Left kidney (tissue), 2 donors: ENCODE measurements around the gene TRPC4. TPM values are rescaled to one million over a fixed set of nuclear protein-coding genes. Genes with fewer than 3 reads are reported as not detected.
"Not testable (repeated sequence)": the region's sequence is repeated elsewhere in the genome, so short reads cannot be mapped to it uniquely, and the experiment has no call there.

ENCODE experiments used
- DNase-seq: peaks from one replicate; pipeline ENCODE4 v3.0.0-alpha.2; 2013
- polyA plus RNA-seq: library from polyadenylated mRNA; unstranded; fragments of 120-200 nt; gene quantifications from one replicate; pipeline ENCODE4 v1.2.1, GENCODE V29; 2013; ENCODE audit not compliant: insufficient read length

The TRPC4 gene
- polyA plus RNA-seq, 1 donor, result 7.9 TPM

DNA sequence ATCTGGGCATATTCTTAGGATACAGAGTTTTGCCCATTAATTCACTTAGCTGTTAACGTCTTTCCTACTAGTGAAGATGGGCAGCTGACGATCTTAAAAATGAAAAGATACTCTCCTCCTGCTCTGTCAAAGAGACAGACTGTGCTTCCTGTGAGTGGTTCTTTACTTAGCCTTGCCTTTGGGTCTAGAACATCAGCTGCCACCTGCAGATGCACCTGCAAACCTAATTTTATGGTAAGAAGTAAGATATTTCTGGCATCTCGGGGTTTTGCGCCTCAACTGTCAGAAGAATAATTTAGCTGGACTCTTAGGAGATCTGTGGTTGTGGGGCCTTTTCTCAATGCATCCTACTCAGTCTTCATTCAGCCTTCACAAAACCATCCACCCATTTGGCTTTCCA, 36.2 kb downstream of the TRPC4 start:
- DNase-seq, result no peak

DNA sequence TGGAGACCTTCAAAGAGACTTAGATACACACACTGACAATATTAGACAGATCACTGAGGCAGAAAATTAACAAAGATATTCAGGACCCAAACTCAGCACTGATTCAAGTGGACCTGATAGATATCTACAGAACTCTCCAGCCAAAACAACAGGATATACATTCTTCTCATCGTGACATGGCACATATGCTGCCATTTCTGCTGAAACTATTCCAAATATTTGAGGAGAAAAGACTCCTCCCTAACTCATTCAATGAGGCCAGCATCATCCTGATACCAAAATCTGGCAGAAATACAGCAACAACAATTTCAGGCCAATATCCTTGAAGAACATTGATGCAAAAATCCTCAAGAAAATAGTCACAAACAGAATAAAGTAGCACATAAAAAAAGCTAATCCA, 53.3 kb downstream of the TRPC4 start:
- no peak for DNase-seq

DNA sequence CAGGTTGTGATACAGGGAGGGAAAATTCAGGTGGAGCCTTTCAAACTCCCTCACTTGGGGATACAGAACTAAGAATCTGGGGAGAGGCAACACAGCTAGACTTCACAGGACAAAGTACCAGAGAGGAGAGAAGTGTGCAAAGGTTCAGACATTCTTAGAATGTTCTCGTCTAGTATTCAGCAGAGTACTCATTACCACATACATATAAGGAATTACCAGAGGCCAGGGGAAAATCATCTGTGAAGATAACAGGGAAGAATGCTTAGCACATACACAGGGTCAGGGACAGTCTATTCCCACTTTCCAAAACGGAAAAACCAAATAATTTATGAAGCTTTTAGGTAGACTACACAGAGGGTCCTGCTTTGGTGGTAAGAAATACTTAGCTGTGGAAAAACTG, 58.1 kb downstream of the TRPC4 start:
- no peak for DNase-seq

DNA sequence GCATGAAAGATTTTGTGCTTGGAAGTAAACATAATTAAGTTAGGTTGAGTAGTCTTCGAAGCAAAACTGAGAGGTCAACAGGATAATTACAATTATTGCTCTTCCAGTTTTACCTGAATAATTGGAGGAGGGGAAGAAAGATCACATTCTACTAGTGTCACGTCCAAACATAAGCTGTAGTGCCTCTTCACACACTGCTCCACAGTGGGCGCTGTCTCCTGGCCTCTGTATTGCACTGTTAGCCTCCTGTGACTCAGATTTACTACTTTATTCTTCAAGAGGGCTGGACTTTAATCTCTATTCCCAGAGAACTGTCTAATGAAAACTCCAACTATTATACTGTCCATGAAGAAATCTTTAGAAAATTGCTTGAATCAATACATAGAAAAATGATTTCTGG, 62.9 kb downstream of the TRPC4 start:
- DNase-seq, result no peak

DNA sequence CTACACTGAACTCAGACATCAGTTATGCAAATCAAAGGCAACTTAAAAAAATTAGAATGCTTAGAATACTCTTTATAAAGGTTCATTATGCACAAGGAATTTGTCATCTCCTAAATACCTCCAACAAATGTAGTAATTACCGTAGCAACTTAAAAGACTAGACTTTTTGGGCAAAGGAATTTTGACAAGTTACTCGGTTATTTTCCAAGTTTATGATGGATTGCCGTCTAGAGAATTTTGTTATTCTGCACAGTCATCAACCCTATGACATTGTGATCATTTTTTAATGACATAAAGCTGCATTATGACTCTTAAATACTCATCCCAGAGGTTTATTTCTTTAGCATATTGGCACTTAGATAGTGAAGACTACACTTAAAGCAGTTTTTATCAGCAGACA, 71.9 kb downstream of the TRPC4 start:
- no peak for DNase-seq

DNA sequence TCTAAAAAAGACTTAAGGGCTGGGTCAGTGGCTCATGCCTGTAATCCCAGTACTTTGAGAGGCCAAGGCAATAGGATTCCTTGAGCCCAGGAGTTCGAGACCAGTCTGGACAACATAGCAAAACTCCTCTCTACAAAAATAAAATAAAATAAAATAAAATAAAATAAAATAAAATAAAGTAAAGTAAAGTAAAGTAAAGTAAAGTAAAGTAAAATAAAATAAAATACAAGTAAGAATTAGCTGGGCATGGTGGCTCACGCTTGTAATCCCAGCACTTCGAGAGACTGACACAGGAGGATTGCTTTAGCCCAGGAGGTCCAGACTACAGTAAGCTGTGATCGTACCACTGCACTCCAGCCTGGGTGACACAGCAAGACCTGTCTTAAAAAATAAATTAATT, 72.8 kb downstream of the TRPC4 start:
- DNase-seq, result not testable (repeated sequence)

DNA sequence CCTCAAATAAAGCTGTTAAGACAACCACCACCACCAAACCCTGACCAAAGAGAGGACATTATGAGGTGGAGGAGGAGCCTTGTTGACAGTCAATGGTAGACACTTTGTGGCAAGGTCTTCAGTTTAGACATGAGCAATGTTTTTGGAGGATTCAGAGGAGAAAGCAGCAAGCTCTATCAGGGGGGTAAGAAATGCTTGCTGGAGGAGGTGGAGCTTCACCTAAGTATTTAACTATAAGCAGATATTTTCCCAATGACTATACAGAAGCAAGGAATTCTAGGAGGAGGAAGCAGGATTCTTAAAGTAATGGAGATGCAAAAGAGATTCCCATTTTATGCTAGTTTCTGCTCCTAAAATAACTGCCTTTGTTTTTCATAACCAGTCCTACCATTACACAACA, 74.2 kb downstream of the TRPC4 start:
- no peak for DNase-seq

DNA sequence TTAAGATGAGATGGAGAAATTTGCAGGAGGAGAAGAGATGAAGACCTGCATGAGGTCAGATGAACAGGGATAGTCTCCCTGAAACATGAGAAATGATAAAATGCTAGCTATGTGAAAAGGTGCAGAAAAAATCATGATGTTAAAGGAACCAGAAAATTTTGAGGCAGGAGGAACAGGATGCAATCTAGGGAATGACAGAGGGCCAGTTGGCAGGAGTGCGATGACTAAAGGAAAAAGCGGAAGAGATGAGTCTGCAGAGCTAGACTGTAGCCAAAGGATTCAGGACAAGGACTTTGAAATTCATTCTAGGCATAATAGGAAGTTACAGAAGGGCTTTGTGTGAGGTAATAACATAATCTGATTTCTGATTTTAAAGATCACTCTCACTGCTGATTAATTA, 77.9 kb downstream of the TRPC4 start:
- no peak for DNase-seq

DNA sequence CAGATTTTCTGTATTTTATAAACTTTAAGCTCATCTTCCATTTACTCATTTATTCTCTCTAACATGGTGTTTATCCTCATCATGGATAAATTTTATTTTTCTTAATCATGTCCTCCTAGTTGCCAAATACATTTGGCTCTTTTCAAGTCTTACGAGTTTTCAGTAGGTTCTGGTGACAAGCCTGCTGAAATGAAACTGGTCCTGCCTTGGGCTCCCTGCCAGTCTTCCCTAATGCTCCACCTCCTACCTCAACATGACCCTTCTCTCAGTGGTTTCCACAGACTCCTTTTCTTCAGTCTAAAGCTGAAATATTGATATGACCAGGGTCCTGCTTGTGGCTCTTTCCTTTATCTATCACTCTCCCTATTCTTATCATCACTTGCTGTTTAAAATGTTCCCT, 81.2 kb downstream of the TRPC4 start:
- DNase-seq, result no peak

DNA sequence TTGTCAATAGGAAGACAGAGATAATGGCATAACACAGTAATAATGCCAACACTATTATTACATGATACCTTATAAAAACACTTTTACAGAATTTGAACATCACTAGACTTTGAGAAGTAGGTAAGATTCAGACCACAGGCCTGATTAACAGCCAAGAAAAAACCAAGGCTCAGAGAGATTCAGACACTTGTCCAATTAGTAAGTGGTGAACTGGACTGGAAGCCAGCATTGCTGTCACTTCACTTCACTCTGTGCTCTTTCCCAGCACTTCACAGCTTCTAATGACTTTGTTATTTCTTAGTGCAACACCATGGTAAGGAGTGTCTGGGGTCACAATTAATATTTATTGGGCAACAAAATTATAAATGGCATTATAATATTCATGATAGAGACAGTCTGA, 91.9 kb downstream of the TRPC4 start:
- no peak for DNase-seq

DNA sequence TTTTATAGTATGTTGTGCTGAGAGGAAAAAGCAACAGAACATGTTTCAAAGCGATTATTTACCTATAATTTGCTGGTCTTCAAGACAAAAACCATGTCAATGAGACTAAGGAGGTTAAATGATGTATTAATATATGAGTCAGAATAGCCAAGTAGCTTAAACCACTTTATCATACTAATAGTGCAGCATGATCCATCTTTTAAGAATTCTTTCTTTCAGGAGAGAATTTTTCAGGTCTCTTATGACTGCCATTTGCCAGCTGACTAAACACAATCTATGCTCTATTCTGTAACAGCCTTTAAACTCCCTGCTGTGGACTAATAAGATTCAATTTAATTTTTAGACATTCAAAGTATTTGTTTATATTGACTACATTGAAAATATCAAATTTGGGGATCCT, 93.7 kb downstream of the TRPC4 start:
- DNase-seq, result no peak

DNA sequence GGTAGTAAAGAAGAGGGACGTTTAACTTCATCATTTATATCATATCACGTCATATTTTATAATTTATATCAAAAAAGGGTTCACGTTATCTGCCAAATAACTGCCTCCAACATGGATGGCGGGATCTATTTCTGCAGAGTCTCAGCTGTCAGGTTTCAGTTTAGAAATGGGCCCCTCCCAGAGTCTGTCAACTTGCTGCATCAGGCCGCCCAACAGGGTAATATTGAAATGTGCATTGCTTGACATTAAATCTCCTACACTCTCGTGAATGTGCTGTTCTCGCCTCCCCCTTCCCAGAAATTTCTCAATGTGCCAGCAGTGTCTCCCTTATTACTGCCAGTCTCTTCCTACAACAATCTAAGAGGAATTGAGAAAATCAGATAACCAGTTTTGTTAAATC, 96.9 kb downstream of the TRPC4 start:
- no peak for DNase-seq

DNA sequence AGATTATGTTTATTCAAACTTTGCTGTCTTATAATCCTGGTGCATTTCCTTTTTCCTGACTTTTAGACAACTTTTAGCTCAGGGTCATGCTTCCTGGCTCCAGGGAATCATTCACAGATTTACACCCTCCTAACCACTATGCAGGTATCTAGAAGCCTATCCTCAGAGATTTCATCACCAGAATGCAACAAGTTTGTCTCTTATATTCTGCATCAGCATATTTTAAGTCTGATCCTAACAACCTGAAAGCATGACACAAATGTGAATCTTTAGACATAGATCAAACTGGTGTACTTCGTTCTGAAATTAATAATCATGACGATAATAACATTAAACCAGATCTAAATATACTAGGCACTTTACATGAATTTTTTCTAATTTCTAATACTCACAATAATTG, 100.0 kb downstream of the TRPC4 start:
- no peak for DNase-seq

DNA sequence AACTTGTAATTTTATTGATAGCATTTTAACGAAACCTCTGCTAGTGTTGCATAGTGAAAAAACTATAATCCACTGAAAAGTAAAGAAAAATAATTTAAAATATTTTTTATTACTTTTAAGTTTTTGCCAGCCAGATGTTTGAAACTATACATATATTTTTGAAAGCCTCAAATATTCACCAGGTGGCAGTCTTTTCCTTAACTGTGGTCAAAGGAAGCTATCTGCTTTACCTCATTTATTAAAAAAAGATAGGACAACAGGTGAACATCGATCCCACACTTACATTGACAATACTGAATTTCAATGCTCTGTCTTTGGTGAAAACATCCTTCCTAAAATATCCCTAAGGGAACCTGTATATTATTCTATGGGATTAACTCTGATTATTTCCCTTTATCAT, 100.5 kb downstream of the TRPC4 start:
- no peak for DNase-seq

DNA sequence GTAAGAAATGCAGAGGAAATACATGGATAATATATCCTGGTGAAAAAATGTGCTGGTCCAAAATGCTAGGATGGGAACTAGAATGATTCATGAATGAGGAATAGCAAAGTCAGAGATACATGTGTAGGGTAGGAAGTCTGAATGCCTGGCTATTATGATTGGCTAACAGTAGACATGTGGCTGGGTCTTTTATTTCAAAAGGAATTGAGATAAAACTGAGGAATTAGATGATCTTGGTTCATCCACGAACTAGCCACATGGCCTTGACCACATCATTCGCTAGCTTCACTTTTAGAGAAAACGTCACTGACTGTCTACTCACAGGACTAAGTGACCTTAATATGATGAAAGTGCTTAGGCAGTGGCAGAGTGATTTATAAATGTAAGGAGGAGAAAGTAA, 103.1 kb downstream of the TRPC4 start:
- DNase-seq, result no peak

DNA sequence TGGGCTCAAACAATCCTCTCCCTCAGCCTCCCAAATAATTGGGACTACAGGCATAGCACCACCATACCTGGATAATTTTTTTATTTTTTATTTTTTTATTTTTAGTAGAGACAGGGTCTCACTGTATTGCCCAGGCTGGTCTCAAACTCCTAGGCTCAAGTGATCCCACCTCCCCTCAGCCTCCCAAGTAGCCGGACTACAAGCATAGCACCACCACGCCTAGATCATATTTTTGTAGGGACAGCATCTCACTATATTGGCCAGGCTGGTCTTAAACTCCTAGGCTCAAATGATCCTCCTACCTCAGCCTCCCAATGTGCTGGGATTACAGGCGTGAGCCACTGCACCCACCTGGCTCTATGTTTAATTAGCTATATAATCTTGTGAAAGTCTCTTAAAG, 114.2 kb downstream of the TRPC4 start:
- DNase-seq, result no peak

DNA sequence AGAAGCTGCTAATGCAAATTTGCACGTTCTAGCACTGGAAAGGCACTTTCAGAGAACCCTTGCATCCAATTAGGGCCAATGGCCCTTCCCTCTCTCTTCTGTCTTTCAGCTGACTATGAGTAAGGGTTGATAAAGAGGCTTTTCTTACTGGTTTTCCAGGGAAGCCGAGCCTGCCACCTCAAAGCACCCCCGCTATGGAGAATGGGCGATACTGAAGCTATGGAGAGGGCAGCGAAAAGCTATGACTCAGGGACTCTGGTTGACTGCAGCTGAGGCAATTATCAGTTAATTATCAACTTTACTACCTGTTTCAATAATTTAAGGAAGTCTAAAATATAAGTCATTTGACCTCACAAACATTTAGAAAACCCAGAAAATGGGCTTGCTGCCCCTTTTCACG, 115.8 kb downstream of the TRPC4 start:
- DNase-seq, result no peak

DNA sequence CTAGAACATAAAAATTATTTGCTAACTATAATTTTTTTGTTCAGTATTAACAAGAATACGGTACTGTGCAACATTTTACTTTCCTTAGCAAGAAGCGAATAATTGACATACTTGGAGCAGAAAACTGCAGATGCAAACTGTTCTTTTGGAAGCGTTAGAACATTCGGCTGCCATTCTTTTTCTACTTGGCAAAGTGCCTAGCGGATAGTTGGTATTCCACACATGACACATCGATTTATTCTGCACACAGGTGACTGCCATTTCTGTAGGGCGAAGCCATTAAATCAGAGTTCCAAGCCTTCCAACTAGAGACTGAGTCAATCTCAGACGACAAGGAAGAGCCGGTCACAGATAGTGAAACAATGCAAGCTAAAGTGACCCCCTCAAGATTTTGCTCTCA, 117.4 kb downstream of the TRPC4 start:
- DNase-seq, result no peak

DNA sequence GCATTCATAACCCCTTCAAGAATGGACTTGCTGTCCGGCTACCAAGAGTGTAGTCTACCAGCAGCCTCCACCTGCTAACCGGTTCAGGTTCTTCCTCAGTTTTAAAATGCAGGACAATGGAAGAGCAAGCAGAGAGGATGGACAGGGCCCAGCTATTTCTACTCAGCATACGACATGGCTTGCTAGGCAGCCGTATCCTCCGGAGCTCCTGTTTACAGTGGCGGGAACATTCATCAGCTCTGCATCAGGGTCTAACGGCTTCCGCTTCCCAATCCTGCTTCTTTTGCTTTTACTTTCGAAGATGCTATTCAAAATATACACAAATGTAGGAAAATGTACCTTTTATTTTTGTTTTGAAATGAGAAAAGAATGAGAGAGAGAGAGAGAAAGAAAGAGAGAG, 118.5 kb downstream of the TRPC4 start:
- DNase-seq, result no peak

DNA sequence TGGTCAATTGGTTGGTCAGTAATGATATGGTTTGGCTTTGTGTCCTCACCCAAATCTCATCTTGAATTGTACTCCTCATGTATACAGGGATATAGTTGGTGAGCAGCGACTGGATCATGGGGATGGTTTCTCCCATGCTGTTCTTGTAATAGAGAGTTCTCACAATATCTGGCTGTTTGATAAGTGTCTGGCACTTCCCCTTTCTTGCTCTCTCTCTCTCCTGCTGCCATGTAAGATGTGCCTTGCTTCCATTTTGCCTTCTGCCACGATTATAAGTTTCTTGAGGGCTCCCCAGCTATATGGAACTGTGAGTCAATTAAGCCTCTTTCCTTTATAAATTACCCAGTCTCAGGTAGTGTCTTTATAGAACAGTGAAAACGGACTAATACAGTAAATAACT, 120.7 kb downstream of the TRPC4 start:
- DNase-seq, result no peak

DNA sequence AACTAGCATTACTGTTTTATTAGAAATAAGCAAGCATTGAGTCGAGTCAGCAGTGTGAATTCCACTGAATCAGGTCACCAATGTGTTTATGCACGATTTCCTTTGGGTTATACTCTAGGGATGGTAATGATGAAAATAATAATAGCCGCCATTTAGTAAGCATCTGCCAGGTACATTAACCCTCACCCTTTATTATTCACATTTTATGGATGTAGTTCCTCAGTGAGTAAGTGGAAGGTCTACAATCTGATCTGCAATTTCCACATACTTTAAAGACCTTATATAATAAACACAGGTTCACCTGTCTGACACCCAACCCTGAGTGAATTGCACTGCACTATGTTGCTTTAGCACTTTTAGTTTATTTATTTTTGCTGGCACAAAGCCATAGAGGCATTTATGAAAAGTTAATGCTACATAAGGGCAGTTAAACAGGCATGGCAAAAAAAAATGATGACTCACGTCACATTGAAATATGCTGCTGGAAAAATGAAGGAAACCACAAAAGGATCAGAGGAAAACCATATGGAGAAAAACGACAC, 122.4 kb downstream of the TRPC4 start:
- no peak for DNase-seq

DNA sequence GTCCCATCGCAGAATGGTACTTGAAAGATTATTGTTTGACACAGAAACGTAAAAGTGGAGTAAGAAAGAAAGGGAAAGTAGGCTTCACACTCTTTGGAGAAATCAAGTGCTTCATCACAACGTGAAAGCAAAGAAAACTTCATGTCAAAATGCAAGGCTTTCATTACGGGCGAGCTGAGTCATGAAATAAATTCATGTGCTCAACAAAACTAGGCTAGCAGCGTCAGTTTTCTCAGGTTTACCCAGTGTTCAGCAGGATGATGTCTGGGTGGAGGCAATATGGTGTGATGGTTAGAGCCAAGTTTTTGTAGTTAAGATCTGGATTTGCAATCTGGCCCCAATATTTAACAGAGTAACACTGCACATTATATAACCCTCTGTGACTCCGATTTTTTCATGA, 128.0 kb downstream of the TRPC4 start:
- no peak for DNase-seq

DNA sequence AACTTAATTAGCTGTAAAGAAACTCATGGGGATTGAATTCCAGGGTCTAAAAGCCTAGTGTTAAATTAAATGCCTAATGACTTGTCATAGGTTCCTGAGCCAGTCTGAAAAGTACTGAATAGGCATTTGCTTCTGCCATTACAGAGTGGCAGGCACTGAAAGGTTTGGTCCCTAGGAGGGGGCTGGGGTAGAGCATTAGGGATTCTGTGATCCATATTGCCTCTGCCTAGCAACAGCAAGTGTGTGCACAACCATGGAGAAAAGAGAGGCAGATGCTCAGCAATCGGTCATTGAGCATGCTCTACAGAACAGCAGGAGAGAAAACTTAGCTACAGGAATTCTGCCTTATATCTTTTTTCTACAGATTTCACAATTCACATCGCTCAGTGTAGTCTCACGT, 133.5 kb downstream of the TRPC4 start:
- DNase-seq, result no peak

DNA sequence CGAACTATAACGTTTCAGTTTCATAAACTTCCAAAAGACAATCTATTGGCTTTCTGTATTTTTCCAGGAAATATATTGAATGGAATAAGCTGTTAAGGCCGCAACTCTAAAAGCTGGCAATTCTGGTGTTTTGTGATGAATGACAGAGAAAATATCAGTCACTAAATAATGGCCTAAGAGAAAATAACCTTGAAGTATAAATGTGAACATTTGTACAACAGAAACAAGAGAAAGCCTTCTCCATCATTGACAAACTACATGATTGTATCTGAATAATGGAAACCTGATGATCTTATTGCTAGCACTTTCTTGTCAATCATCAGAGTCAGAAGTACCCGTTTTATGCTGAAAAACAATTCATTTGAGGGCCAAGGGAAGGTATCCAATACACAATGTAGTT, 134.3 kb downstream of the TRPC4 start:
- no peak for DNase-seq

DNA sequence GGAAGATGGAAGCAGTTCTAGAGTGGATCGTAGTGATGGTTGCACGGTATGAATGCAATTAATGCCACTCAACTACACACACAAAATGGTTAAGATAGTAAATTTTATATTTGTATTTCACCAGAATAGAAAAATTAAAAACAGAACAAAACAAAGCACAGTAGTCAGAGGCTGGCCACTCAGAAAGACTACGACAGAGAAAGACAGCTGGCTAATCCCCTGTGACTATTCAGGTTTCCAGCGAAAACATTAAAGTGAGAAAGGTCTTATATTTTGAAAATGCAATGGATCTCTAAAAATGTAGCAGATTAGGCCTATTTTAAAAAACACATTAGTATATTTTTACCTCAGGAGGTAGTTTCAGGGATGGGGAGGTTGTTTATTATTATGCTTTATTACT, 139.7 kb downstream of the TRPC4 start:
- no peak for DNase-seq
